Endometrium (tissue), 2 donors: ENCODE data around the gene SH2B2.

Experiments
- FAIRE-seq: peaks from 2 replicates; lab custom pipeline; 2012; peaks lifted over from hg19 to GRCh38; lab: Jason Lieb, UNC
- donor health status: control.
- donor health status: control.

The SH2B2 gene

GRCh38 chr7:102266541-102266940 lies 20.1 kb upstream of the SH2B2 start:
- FAIRE-seq = no peak

GRCh38 chr7:102268635-102269034 lies 18.0 kb upstream of the SH2B2 start:
- no peak for FAIRE-seq

DNA sequence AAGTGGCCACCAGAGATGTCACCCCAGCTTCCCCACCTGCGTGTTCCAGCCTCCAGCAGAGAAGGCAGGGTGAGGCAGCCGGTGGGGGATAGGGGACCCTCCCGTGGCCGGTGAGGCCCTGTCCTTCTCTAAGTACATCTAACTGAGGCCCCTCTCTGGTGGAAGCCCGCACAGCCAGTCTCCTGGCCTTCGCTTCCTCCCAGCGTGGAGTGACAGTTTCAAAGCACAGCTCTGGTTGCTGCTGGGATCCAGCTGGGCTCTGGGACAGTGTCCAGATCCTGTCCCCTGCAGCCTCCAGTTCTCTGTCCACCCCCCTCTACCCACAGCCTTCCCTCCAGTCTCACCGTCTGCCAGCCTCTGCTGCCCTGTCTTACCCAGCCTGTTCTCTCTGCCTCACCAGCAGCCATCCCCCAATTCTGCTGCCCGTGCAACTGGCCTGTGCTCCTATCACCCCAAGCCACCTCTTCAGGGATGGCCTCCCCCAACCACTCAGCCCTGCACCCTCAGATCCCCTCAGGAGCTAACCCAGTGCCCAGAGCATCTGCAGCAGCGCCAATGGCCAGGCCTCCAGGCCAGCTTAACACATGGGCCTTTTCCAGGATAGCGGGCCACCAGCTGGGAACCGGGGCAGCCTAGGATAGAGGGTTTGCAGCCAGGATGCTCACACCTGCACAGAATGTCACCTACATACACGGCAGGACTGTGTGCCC lies 16.3 kb upstream of the SH2B2 start:
- FAIRE-seq = no peak

DNA sequence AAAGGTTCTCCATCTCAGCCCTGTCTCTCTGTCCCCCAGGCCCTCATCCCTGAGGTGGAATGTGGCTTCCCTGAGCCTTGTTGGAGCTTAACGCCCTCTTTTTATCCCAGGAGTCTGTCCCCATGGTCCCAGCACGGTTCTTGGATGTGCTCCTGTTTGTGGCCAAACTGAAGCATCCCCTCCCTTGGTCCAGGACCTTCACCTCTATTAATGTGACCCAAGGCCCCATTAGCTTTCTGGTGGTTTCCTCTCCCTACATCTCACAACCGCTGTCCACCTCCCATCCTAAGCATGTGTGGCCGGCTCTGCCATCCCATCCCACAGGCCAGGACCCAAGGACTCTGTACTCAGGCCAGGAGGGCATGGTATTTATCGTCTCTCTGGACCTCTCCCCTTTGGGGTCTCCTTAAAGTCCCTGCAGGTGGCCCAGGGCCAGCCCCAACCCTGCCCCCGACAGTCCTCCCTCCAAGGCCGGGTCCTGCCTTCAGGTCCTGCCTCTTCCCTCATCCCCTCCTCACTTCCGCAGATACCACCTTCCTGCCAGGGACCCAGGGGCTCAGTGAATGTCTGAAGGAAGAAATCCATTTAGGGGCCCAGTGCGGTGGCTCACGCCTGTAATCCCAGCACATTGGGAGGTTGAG lies 15.4 kb upstream of the SH2B2 start:
- no peak for FAIRE-seq

GRCh38 chr7:102272075-102272916 lies 14.4 kb upstream of the SH2B2 start:
- FAIRE-seq = no peak

- no peak for FAIRE-seq
These were observed 13.5 kb upstream of the SH2B2 start for GRCh38 chr7:102272917-102273748.

DNA sequence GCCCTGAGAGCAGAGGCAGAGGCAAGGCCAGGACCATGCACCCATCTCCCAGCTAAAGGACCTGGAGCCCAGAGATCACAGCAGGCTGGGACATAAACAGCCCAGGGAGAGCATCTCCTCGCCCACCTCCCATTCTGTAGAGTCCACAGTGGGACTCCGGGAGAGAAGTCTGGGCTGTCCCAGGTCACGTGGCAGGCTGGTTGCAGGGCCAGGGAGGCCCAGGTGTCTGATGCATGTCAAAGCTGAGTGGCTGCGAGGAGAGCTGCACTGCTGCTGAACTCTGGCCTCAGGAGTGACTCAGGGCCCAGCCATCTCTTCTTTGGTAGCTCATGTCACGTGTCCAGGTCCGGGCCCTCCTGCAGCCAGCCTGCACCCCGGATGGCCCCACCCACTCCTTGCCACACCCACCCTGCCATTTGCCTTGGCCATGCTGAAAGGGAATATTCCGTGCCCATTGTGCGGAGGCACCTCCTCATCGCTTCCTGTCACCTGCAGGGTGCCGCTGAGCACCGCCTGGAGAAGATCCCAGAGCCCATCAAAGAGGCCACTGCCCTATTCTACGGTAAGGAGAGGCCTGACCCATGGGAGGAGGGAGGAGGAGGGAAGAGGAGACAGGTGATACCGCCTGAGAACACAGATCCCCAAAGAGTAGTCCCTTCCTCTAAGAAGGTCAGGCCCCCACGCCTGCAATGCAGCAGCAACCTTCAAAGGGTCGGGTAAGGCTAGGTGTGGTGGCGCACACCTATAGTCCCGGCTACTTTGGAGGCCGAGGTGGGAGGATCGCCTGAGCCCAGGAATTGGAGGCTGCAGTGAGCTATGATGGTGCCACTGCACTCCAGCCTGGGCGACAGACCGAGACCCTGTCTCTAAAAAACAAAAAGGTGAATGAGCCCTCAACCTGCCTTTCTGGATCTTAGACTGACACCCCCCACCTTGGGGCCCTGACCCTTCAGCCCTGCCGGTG lies 12.6 kb upstream of the SH2B2 start:
- no peak for FAIRE-seq

DNA sequence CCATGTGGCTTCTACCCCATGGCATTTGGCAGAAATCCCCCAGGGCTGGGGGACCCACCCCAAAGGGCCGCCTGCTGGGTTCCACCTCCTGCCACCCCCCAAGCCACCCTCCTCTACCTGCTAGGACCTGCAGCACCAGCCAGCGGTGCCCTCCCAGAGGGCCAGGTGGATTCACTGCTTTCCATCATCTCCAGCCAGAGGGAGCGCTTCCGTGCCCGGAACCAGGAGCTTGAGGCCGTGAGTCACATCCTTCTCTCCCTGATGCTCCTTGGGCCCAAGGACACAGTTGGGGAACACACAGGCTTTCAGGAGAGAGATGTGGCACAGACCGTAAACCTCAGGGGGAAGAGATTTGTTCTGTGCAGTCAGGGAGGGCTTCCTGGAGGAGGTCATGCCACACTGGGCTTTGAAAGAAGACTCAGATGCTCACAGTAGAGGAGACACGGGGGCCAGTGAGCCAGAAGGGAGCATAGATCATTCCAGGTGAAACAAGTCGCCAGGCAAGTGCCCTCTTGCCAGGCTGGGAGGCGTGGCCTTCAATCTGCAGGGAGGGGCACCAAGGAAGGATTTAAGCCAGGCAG lies 11.5 kb upstream of the SH2B2 start:
- no peak for FAIRE-seq

DNA sequence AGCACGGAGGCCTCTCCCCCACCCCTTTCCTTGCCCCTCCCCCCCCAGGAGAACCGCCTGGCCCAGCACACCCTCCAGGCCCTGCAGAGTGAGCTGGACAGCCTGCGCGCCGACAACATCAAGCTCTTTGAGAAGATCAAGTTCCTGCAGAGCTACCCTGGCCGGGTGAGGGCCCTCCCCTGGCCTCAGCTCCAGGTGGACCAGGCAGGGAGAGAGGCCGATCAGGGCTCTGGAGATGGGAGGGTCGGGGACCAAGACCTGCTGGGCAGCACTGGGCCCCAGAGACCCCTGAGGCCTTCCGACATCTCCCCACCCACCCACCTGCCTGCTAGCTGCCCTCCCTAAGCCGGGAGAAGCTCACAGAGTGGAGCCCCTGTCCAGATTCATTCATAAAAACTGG lies 8.8 kb upstream of the SH2B2 start:
- no peak for FAIRE-seq

GRCh38 chr7:102279537-102280400 lies 6.9 kb upstream of the SH2B2 start:
- no peak for FAIRE-seq

DNA sequence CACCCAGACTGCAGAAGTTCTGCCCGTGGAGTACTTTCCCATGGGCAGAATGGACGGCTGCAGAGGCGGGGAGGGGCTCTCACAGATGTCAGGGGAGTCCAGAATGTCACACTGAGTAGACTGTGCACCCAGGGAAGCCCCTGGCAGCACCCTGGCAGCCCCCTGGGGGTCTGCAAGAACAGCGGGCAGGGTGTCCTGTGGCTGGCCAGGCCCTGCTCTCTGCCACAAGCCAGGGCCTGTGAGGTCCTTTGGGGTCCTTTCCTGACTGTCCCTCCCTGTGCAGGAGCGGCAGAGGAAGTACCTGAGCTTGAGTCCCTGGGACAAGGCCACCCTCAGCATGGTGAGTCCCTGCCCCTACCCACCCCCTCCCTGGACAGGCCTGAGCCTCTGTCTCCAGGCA lies 6.1 kb upstream of the SH2B2 start:
- no peak for FAIRE-seq

DNA sequence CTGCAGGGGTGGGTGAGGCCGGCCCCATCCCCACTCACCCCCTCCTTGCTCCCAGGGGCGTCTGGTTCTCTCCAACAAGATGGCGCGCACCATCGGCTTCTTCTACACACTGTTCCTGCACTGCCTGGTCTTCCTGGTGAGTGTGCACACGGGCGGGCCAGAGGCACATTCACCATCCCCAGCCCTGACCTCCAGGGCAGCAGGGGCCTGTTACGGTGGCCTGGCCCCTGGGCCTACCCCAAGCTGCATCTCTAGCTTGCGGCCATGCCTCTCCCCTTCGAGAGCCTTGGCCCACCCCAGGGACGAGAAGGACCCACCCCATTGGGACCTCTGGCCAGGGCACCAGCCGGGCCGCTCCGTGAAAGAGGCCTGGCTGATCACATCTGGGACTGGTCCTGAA lies 4.9 kb upstream of the SH2B2 start:
- no peak for FAIRE-seq

DNA sequence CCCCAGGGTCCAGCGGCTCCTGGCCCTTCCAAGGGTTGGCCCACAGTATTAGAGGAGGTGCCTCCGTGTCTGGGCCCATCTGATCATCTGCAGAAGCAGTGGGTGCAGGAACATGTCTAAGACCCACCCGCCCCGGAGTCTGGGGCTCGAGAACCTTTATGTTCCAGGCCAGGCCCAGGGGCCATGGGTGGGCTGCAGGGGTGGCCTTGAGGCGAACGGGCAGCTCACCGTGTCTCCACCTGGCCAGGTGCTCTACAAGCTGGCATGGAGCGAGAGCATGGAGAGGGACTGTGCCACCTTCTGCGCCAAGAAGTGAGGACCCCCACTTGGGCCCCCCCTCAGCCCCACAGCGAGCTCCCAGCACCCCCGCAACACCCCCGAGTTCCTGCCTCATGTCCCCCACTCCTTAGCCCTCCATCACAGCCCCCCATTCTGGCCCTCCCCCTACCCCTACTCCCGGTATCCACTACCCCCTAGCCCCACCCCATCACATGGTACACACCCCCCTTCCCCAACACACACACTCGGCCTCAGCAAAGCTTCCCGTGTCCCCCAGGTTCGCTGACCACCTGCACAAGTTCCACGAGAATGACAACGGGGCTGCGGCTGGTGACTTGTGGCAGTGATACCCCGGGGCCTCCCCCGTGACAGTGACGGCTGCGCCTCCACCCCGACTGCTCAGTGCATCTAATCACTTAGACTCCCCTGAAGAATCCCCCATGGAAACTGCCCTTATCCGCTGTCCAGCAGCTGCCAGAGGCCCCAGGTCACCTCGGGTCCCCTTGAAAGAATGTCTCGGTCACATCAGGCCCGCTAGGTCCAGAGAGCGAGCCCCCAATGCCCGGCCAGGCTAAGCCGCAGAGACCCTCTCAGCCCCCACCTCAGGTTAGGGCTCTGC lies 4.0 kb upstream of the SH2B2 start:
- no peak for FAIRE-seq

- no peak for FAIRE-seq
These were observed 3.0 kb upstream of the SH2B2 start for GRCh38 chr7:102283477-102284189.

GRCh38 chr7:102284399-102284798 lies 2.3 kb upstream of the SH2B2 start:
- FAIRE-seq = no peak

DNA sequence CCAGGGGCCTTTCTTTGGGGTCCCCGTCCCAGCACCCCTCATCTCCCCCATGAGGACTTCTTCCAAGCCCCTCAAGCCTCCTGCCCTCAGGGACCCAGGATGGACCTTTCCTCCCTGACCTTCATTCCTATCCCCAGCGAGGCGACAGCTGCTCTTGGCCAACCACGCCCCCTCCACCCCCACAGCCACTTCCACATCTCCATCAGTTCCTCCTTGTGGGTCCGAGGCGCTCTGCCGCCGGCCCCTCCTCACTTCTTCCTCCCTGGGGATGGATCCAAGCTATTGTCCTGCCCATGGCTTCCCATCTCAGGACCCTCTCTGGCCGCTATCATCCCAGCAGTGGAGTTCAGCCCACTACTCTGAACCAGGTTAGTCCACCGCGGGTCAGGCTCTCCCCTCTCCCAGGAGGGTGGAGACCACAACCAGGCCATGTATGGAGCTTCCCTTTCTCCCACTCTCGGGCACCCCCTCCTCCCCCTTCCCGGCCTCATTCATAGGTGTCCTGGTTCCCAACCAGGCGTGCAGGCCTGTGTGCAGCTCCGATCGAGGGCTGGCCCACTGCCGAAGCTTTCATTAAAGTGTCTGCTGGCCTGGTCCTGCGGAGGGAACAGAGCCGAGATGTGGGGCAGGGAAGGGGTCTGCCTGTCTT lies 1.7 kb upstream of the SH2B2 start:
- no peak for FAIRE-seq

- no peak for FAIRE-seq
These were observed 980 bp upstream of the SH2B2 start for GRCh38 chr7:102285540-102286236.
